ENCODE measurements around the gene TMEM45A.

Gene TMEM45A

GRCh38 chr3:100558233-100558632 lies 65.8 kb downstream of the TMEM45A start:
- no peak for TF ChIP-seq CTCF (IDR thresholded peaks at IDR 0.05)
- DNase-seq (ENCODE audit: low spot score), result no peak
- Histone ChIP-seq H3K4me3 (no peak overlapping the region), H3K27ac (no peak overlapping the region)

- H3K4me3 ChIP-seq, result no peak overlapping the region
- no peak for DNase-seq (ENCODE audit: low spot score)
- no peak overlapping the region for H3K27ac ChIP-seq
- TF ChIP-seq CTCF (IDR thresholded peaks at IDR 0.05), result no peak
Observed at GRCh38 chr3:100560426-100560825, 68.0 kb downstream of the TMEM45A start.

- no peak overlapping the region for H3K4me3 ChIP-seq
- no peak overlapping the region for H3K27ac ChIP-seq
- DNase-seq (ENCODE audit: low spot score), result no peak
- no peak for TF ChIP-seq CTCF (IDR thresholded peaks at IDR 0.05)
Observed at GRCh38 chr3:100561459-100562158, 69.2 kb downstream of the TMEM45A start.

- Histone ChIP-seq H3K4me3 (no peak overlapping the region), H3K27ac (no peak overlapping the region)
- TF ChIP-seq CTCF (IDR thresholded peaks at IDR 0.05), result no peak
- no peak for DNase-seq (ENCODE audit: low spot score)
Observed at GRCh38 chr3:100562224-100562857, 69.9 kb downstream of the TMEM45A start.

- H3K4me3 ChIP-seq, result no peak overlapping the region
- no peak for TF ChIP-seq CTCF (IDR thresholded peaks at IDR 0.05)
- no peak for DNase-seq (ENCODE audit: low spot score)
- H3K27ac ChIP-seq, result no peak overlapping the region
Observed at GRCh38 chr3:100563228-100563627, 70.8 kb downstream of the TMEM45A start.

- no peak overlapping the region for H3K27ac ChIP-seq
- H3K4me3 ChIP-seq, result no peak overlapping the region
- DNase-seq (ENCODE audit: low spot score), result no peak
- TF ChIP-seq CTCF (IDR thresholded peaks at IDR 0.05), result no peak
Observed at GRCh38 chr3:100563652-100564211, 71.3 kb downstream of the TMEM45A start.

GRCh38 chr3:100570811-100571210 lies 78.4 kb downstream of the TMEM45A start:
- Histone ChIP-seq H3K27ac (no peak overlapping the region), H3K4me3 (no peak overlapping the region)
- no peak for TF ChIP-seq CTCF (IDR thresholded peaks at IDR 0.05)
- DNase-seq (ENCODE audit: low spot score), result no peak
